HepG2 (cell line): ENCODE results near the gene SIGLEC6. TPM values are rescaled to one million over a fixed set of nuclear protein-coding genes. Genes with fewer than 3 reads are reported as not detected.
A peak's percentile ranks its signal among the peaks of the same experiment; 100 is the strongest.

Source experiments
- GATA4 ChIP-seq: sonication (generic); IDR thresholded peaks from 2 replicates; pipeline ENCODE4 v1.6.1; 2016; ENCODE audit warnings: antibody characterized with exemption, low read depth, borderline replicate concordance
- GLI4 ChIP-seq: sonication (generic); formaldehyde crosslinking; IDR thresholded peaks from 2 replicates; pipeline ENCODE4 v1.5.1; 2020; ENCODE audit warnings: missing genetic modification reagents, mild to moderate bottlenecking, moderate library complexity, borderline replicate concordance
- HOXD1 ChIP-seq: sonication (generic); formaldehyde crosslinking; IDR thresholded peaks from 2 replicates; pipeline ENCODE4 v1.5.0; 2020; ENCODE audit warnings: missing genetic modification reagents
- IRF2 ChIP-seq: IDR thresholded peaks from 2 replicates; pipeline ENCODE4 v1.6.1; 2018; ENCODE audit warnings: missing genetic modification reagents, missing compliant biosample characterization
- JUN ChIP-seq: sonication (generic); formaldehyde crosslinking; IDR thresholded peaks from 2 replicates; pipeline ENCODE4 v1.4.0; 2020; ENCODE audit warnings: mild to moderate bottlenecking, missing genetic modification reagents
- MAFF ChIP-seq: IDR thresholded peaks from 2 replicates; pipeline ENCODE4 v1.6.1; 2011; ENCODE audit warnings: low read depth, low read length, improper control_type of control experiment
- MAFG ChIP-seq: sonication (generic); formaldehyde crosslinking; IDR thresholded peaks from 2 replicates; pipeline ENCODE4 v1.5.1; 2020; ENCODE audit warnings: mild to moderate bottlenecking, missing genetic modification reagents
- MYC ChIP-seq: sonication (generic); formaldehyde crosslinking; IDR thresholded peaks from 2 replicates; pipeline ENCODE4 v1.9.0; 2021; ENCODE audit warnings: missing genetic modification reagents, borderline replicate concordance
- SCMH1 ChIP-seq: sonication (generic); formaldehyde crosslinking; IDR thresholded peaks from 2 replicates; pipeline ENCODE4 v1.9.0; 2021; ENCODE audit warnings: missing genetic modification reagents, mild to moderate bottlenecking, borderline replicate concordance
- SMC3 ChIP-seq: IDR thresholded peaks from 2 replicates; pipeline ENCODE4 v1.6.1; 2011; ENCODE audit warnings: low read length, improper control_type of control experiment
- THAP9 ChIP-seq: sonication (generic); formaldehyde crosslinking; IDR thresholded peaks from 2 replicates; pipeline ENCODE4; 2020; ENCODE audit warnings: missing genetic modification reagents, mild to moderate bottlenecking, borderline replicate concordance
- ZBTB21 ChIP-seq: sonication (generic); formaldehyde crosslinking; IDR thresholded peaks from 2 replicates; pipeline ENCODE4 v1.4.0; 2020; ENCODE audit warnings: missing genetic modification reagents
- ZFP36L2 ChIP-seq: sonication (generic); formaldehyde crosslinking; IDR thresholded peaks from 2 replicates; pipeline ENCODE4 v1.4.0; 2020; ENCODE audit warnings: missing genetic modification reagents
- ZNF562 ChIP-seq: sonication (generic); formaldehyde crosslinking; IDR thresholded peaks from 2 replicates; pipeline ENCODE4 v1.8.0; 2022; ENCODE audit warnings: missing genetic modification reagents, borderline replicate concordance
- ZNF691 ChIP-seq: sonication (generic); formaldehyde crosslinking; IDR thresholded peaks from 2 replicates; pipeline ENCODE4 v1.4.0; 2020; ENCODE audit warnings: missing genetic modification reagents, low read depth, mild to moderate bottlenecking, borderline replicate concordance
- ZNF724P ChIP-seq: sonication (generic); formaldehyde crosslinking; IDR thresholded peaks from 2 replicates; pipeline ENCODE4 v1.8.0; 2022; ENCODE audit warnings: missing genetic modification reagents, borderline replicate concordance
- ZNF768 ChIP-seq: sonication (generic); formaldehyde crosslinking; IDR thresholded peaks from 2 replicates; pipeline ENCODE4 v1.4.0; 2020; ENCODE audit warnings: missing genetic modification reagents
- ZNF83 ChIP-seq: sonication (generic); formaldehyde crosslinking; IDR thresholded peaks from 2 replicates; pipeline ENCODE4 v1.4.0; 2020; ENCODE audit warnings: missing genetic modification reagents, mild to moderate bottlenecking, borderline replicate concordance
- ZNF878 ChIP-seq: sonication (generic); formaldehyde crosslinking; IDR thresholded peaks from 2 replicates; pipeline ENCODE4 v1.8.1; 2023; ENCODE audit warnings: mild to moderate bottlenecking, missing genetic modification reagents, moderate library complexity
- ZSCAN5A ChIP-seq: sonication (generic); formaldehyde crosslinking; IDR thresholded peaks from 2 replicates; pipeline ENCODE4 v1.8.0; 2022; ENCODE audit warnings: mild to moderate bottlenecking, missing genetic modification reagents, borderline replicate concordance
- ZUFSP ChIP-seq: sonication (generic); formaldehyde crosslinking; IDR thresholded peaks from 2 replicates; pipeline ENCODE4 v1.9.0; 2021; ENCODE audit warnings: missing genetic modification reagents, mild to moderate bottlenecking, borderline replicate concordance
- polyA plus RNA-seq, 8 experiments: library from polyadenylated mRNA; depleted of rRNA in 3 of 8; stranded (reverse) in 7 of 8; unstranded in 1 of 8; fragments of >200 nt; fragmentation: Illumina TruSeq in 4 of 8; extraction: Trizol in 4 of 8; gene quantifications; 2 replicates each; pipeline versions ENCODE4 v1.2.1 to v1.2.3, GENCODE V29; 2011 to 2016; ENCODE audit warnings: low read depth in 4 of 8, missing spikeins in 1 of 8, mixed read lengths in 1 of 8; ENCODE audit not compliant: insufficient read depth in 1 of 8
- total RNA-seq, 5 experiments: library from RNA; depleted of rRNA; stranded (reverse); fragments of >200 nt; fragmentation: Illumina TruSeq; extraction: Trizol; gene quantifications; 2 replicates each; pipeline ENCODE4 v1.2.3, GENCODE V29; 2016; ENCODE audit warnings: low read depth in 1 of 5
- TF ChIP-seq, protein P1 (sequence below): fragments of 450-650 bp; IDR thresholded peaks from 2 replicates; pipeline ENCODE4 v1.6.1; 2017

The SIGLEC6 gene
- total and polyA plus RNA-seq, 2 of the 13 experiments (the other 11 are each of a cell fraction or from before 2014, with no cell fraction given) = not detected

GRCh38 chr19:51552996-51553725 lies 21.7 kb upstream of the SIGLEC6 start (continued):
- TF ChIP-seq ZUFSP (CRISPR knock-in tag) (no peak), JUN (CRISPR knock-in tag) (no peak), SMC3 (no peak), ZNF691 (no peak), GATA4 (no peak), ZNF768 (CRISPR knock-in tag) (peak; percentile 42; the same call in 1 of the 2 replicates), SCMH1 (CRISPR knock-in tag) (no peak), IRF2 (peak; percentile 78; the same call in 1 of the 2 replicates), ZNF724P (CRISPR knock-in tag) (peak; percentile 54; the same call in 1 of the 2 replicates), MAFG (no peak), ZNF878 (CRISPR knock-in tag) (no peak), ZBTB21 (CRISPR knock-in tag) (peak; percentile 52; the same call in 1 of the 2 replicates), HOXD1 (CRISPR knock-in tag) (0 out of 2 replicates have a peak, but pooled peaks have one; percentile 60), GLI4 (no peak), MYC (peak; percentile 37; the same call in 1 of the 2 replicates), ZNF562 (CRISPR knock-in tag) (no peak), THAP9 (CRISPR knock-in tag) (no peak), ZFP36L2 (CRISPR knock-in tag) (peak; percentile 91; the same call in 1 of the 2 replicates), ZNF83 (peak; percentile 86; the same call in 1 of the 2 replicates), ZSCAN5A (CRISPR knock-in tag) (no peak), MAFF (no peak)
- TF ChIP-seq, protein P1, sequence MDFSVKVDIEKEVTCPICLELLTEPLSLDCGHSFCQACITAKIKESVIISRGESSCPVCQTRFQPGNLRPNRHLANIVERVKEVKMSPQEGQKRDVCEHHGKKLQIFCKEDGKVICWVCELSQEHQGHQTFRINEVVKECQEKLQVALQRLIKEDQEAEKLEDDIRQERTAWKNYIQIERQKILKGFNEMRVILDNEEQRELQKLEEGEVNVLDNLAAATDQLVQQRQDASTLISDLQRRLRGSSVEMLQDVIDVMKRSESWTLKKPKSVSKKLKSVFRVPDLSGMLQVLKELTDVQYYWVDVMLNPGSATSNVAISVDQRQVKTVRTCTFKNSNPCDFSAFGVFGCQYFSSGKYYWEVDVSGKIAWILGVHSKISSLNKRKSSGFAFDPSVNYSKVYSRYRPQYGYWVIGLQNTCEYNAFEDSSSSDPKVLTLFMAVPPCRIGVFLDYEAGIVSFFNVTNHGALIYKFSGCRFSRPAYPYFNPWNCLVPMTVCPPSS = no peak
